Trophoblast cell (in vitro differentiated cells and primary cell): ENCODE measurements around the gene SERPINB12.

Source experiments
- DNase-seq, 2 donors: peaks; one replicate each; pipeline ENCODE4 v3.0.0-alpha.2; 2016
- H2AFZ ChIP-seq: 2 replicates; pipeline ENCODE4 v1.6.1; 2013; ENCODE audit warnings: low read length, moderate library complexity, mild to moderate bottlenecking; ENCODE audit not compliant: insufficient read depth, poor library complexity
- H2AK5ac ChIP-seq: 2 replicates; pipeline ENCODE4 v1.6.1; 2013; ENCODE audit warnings: mild to moderate bottlenecking, low read length
- H2BK120ac ChIP-seq: 2 replicates; pipeline ENCODE4 v1.6.1; 2013; ENCODE audit warnings: low read length, mild to moderate bottlenecking, moderate library complexity; ENCODE audit not compliant: insufficient read depth, poor library complexity
- H2BK12ac ChIP-seq: 2 replicates; pipeline ENCODE4 v1.6.1; 2013; ENCODE audit warnings: mild to moderate bottlenecking, low read length, moderate library complexity
- H2BK5ac ChIP-seq: 2 replicates; pipeline ENCODE4 v1.6.1; 2013; ENCODE audit warnings: low read length, low read depth, moderate library complexity, mild to moderate bottlenecking; ENCODE audit not compliant: poor library complexity
- H3K14ac ChIP-seq: 2 replicates; pipeline ENCODE4 v1.6.1; 2013; ENCODE audit warnings: mild to moderate bottlenecking, low read length
- H3K18ac ChIP-seq: 2 replicates; pipeline ENCODE4 v1.6.1; 2013; ENCODE audit warnings: mild to moderate bottlenecking, low read length
- H3K23ac ChIP-seq: 2 replicates; pipeline ENCODE4 v1.6.1; 2013; ENCODE audit warnings: low read length
- H3K27ac ChIP-seq: 2 replicates; pipeline ENCODE4 v1.5.1; 2013; ENCODE audit warnings: low read depth, mild to moderate bottlenecking, inconsistent platforms, low read length, moderate library complexity
- H3K27me3 ChIP-seq: 2 replicates; pipeline ENCODE4 v1.6.1; 2013; ENCODE audit warnings: inconsistent platforms, mild to moderate bottlenecking, low read length, moderate library complexity; ENCODE audit not compliant: insufficient read depth
- H3K36me3 ChIP-seq, 2 experiments: 1 replicate in 1 of 2; 2 replicates in 1 of 2; pipeline ENCODE4 v1.6.1; 2013; ENCODE audit warnings: low read length in 2 of 2, mild to moderate bottlenecking in 2 of 2, moderate library complexity in 1 of 2; ENCODE audit not compliant: insufficient read depth in 2 of 2, control insufficient read depth in 1 of 2
- H3K4ac ChIP-seq: 2 replicates; pipeline ENCODE4 v1.6.1; 2013; ENCODE audit warnings: low read depth, mild to moderate bottlenecking, low read length, moderate library complexity
- H3K4me1 ChIP-seq, 2 experiments: 1 replicate in 1 of 2; 2 replicates in 1 of 2; pipeline ENCODE4 v1.6.1; 2013; ENCODE audit warnings: low read length in 2 of 2, mild to moderate bottlenecking in 2 of 2, moderate library complexity in 1 of 2; ENCODE audit not compliant: insufficient read depth in 2 of 2, control insufficient read depth in 1 of 2
- H3K4me2 ChIP-seq: 2 replicates; pipeline ENCODE4 v1.6.1; 2013; ENCODE audit warnings: inconsistent platforms, mild to moderate bottlenecking, low read length, moderate library complexity
- H3K4me3 ChIP-seq: 2 replicates; pipeline ENCODE4 v1.5.1; 2013; ENCODE audit warnings: mild to moderate bottlenecking, low read depth, low read length, inconsistent platforms
- H3K79me1 ChIP-seq: one replicate; pipeline ENCODE4 v1.6.1; 2013; ENCODE audit warnings: low read length
- H3K79me2 ChIP-seq: 2 replicates; pipeline ENCODE4 v1.6.1; 2013; ENCODE audit warnings: low read length, mild to moderate bottlenecking; ENCODE audit not compliant: control insufficient read depth, insufficient read depth, poor library complexity
- H3K9ac ChIP-seq: 2 replicates; pipeline ENCODE4 v1.6.1; 2013; ENCODE audit warnings: mild to moderate bottlenecking, low read length
- H3K9me3 ChIP-seq: 2 replicates; pipeline ENCODE4 v1.6.1; 2013; ENCODE audit warnings: low read depth, mild to moderate bottlenecking, control low read depth, inconsistent platforms, low read length; ENCODE audit not compliant: insufficient read depth
- H4K12ac ChIP-seq: 2 replicates; pipeline ENCODE4 v1.6.1; 2013; ENCODE audit warnings: low read depth, mild to moderate bottlenecking, low read length, moderate library complexity
- H4K8ac ChIP-seq: 2 replicates; pipeline ENCODE4 v1.6.1; 2013; ENCODE audit warnings: low read depth, mild to moderate bottlenecking, low read length, moderate library complexity
- H4K91ac ChIP-seq: one replicate; pipeline ENCODE4 v1.6.1; 2013; ENCODE audit warnings: low read depth, mild to moderate bottlenecking, low read length, moderate library complexity
- WGBS: extraction: QIAGEN DNeasy Blood & Tissue Kit; methylation state at CpG from one replicate; pipeline ENCODE4 v1.1.7; 2013; ENCODE audit warnings: missing lambda C conversion rate; ENCODE audit not compliant: insufficient read length, insufficient coverage; ENCODE audit errors: extremely low coverage; 5-methylcytosine and 5-hydroxymethylcytosine counted together

Gene SERPINB12

DNA sequence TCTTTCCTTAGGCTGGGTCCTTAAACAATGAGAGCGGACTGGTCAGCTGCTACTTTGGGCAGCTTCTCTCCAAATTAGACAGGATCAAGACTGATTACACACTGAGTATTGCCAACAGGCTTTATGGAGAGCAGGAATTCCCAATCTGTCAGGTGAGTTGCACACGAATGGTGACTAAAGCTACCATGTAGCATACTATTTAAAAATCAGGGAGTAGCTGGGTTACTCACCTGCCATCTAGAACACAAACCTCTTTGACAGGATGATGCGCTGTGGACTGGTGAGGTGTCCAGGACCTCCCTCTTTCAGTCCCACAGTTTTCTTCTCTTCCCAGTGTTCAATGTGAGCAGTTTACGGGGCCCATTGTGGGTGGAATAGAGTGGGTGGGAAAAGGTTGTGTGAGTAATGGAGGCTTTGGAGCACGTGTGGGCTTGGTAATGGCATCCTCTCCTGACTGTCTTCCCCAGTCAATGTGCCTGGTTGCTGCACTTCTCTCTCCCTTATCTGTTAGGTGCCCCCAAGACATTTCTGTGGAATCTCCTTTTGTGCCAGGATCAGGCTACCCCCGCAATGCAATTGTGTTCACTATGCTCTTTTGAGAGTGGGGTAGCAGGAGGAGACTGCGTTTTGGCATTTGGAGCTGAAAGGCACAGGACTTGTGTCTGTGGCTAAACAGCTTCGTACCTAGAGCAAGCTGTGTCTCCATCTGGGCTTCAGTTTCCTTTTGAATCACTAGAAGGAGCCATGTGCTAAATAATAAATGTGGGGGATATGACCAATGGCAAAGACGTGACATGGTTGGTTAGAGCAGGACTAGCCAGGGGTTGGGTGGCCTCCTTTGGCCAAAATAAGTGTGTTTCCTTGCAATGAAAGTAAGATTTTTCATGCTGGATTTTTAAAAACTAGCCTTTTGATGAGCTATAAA, 17.7 kb downstream of the SERPINB12 start:
- WGBS = no CpG with 5 or more reads among the region's 9 CpGs
- no peak overlapping the region for H4K91ac ChIP-seq
- no peak for DNase-seq
- no peak overlapping the region for H3K23ac ChIP-seq
- no peak overlapping the region for H3K27ac ChIP-seq
- H3K9ac ChIP-seq = no peak overlapping the region
- H2AK5ac ChIP-seq = no peak overlapping the region
- no peak overlapping the region for H2BK5ac ChIP-seq
- no peak overlapping the region for H3K4ac ChIP-seq
- no peaks in the 10 kb centered on the region for H3K4me1 ChIP-seq
- no peaks in the 10 kb centered on the region for H3K36me3 ChIP-seq
- H3K79me2 ChIP-seq = no peaks in the 10 kb centered on the region
- no peaks in the 10 kb centered on the region for H3K79me1 ChIP-seq
- H3K4me2 ChIP-seq = no peak overlapping the region
- no peak overlapping the region for H3K4me3 ChIP-seq
- no peak overlapping the region for H2BK120ac ChIP-seq
- no peak overlapping the region for H2AFZ ChIP-seq
- H3K9me3 ChIP-seq = no peaks in the 10 kb centered on the region
- H3K14ac ChIP-seq = no peak overlapping the region
- H3K18ac ChIP-seq = no peak overlapping the region
- H4K8ac ChIP-seq = no peak overlapping the region
- no peak overlapping the region for H4K12ac ChIP-seq
- H2BK12ac ChIP-seq = no peak overlapping the region
- H3K27me3 ChIP-seq = no peaks in the 10 kb centered on the region

GRCh38 chr18:63562284-63562683, 20.1 kb downstream of the SERPINB12 start:
- no peak overlapping the region for H3K14ac ChIP-seq
- H4K91ac ChIP-seq = no peak overlapping the region
- no peak overlapping the region for H2BK120ac ChIP-seq
- no peak overlapping the region for H3K4me2 ChIP-seq
- no peaks in the 10 kb centered on the region for H3K9me3 ChIP-seq
- no peak overlapping the region for H3K4ac ChIP-seq
- no peak overlapping the region for H3K9ac ChIP-seq
- no peaks in the 10 kb centered on the region for H3K36me3 ChIP-seq
- H2AFZ ChIP-seq = no peak overlapping the region
- no peak overlapping the region for H2BK5ac ChIP-seq
- no peaks in the 10 kb centered on the region for H3K79me2 ChIP-seq
- H3K23ac ChIP-seq = no peak overlapping the region
- DNase-seq = no peak
- no peaks in the 10 kb centered on the region for H3K79me1 ChIP-seq
- H4K12ac ChIP-seq = no peak overlapping the region
- H2AK5ac ChIP-seq = no peak overlapping the region
- no peak overlapping the region for H4K8ac ChIP-seq
- WGBS = no CpG with 5 or more reads among the region's 4 CpGs
- no peaks in the 10 kb centered on the region for H3K27me3 ChIP-seq
- no peaks in the 10 kb centered on the region for H3K4me1 ChIP-seq
- H3K4me3 ChIP-seq = no peak overlapping the region
- no peak overlapping the region for H2BK12ac ChIP-seq
- H3K18ac ChIP-seq = no peak overlapping the region
- H3K27ac ChIP-seq = no peak overlapping the region

DNA sequence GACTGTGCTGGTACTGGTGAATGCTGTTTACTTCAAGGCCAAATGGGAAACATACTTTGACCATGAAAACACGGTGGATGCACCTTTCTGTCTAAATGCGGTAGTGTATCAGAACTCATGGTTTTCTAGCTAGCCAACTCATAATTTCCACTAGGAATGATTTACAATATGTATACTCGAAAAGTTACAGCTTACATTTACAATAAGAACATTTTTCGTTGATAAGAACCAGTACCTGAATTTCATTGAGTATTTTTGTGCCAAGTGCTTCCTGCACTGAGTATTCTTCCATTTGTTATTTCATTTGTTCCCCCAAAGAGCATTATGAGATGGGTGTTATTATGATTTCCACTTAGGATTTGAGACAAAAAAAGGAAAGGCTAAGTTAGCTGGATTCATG, 21.9 kb downstream of the SERPINB12 start:
- H3K23ac ChIP-seq = no peak overlapping the region
- no peak overlapping the region for H2BK5ac ChIP-seq
- no peaks in the 10 kb centered on the region for H3K4me1 ChIP-seq
- no peak overlapping the region for H2AFZ ChIP-seq
- no peaks in the 10 kb centered on the region for H3K79me2 ChIP-seq
- no peak for DNase-seq
- H4K12ac ChIP-seq = no peak overlapping the region
- no peak overlapping the region for H3K4ac ChIP-seq
- no peak overlapping the region for H4K8ac ChIP-seq
- H3K4me3 ChIP-seq = no peak overlapping the region
- H3K27me3 ChIP-seq = no peaks in the 10 kb centered on the region
- H3K79me1 ChIP-seq = no peaks in the 10 kb centered on the region
- H3K36me3 ChIP-seq = no peaks in the 10 kb centered on the region
- no peak overlapping the region for H3K14ac ChIP-seq
- no peak overlapping the region for H2AK5ac ChIP-seq
- no peak overlapping the region for H2BK120ac ChIP-seq
- peaks cover 1% of the 10 kb centered on the region for H3K9me3 ChIP-seq
- no peak overlapping the region for H4K91ac ChIP-seq
- H3K27ac ChIP-seq = no peak overlapping the region
- no peak overlapping the region for H3K18ac ChIP-seq
- no peak overlapping the region for H3K9ac ChIP-seq
- no peak overlapping the region for H3K4me2 ChIP-seq
- no CpG with 5 or more reads among the region's 4 CpGs for WGBS
- H2BK12ac ChIP-seq = no peak overlapping the region

- Histone ChIP-seq H3K9ac (no peak overlapping the region), H2BK5ac (no peak overlapping the region), H3K27ac (no peak overlapping the region), H4K8ac (no peak overlapping the region), H4K91ac (no peak overlapping the region), H3K36me3 (no peaks in the 10 kb centered on the region), H3K4ac (no peak overlapping the region), H3K14ac (no peak overlapping the region), H3K4me1 (no peaks in the 10 kb centered on the region), H2AK5ac (no peak overlapping the region), H3K4me2 (no peak overlapping the region), H3K23ac (no peak overlapping the region), H3K79me2 (no peaks in the 10 kb centered on the region), H2AFZ (no peak overlapping the region), H3K18ac (no peak overlapping the region), H2BK120ac (no peak overlapping the region), H3K9me3 (peaks cover 1% of the 10 kb centered on the region), H3K79me1 (no peaks in the 10 kb centered on the region), H3K4me3 (no peak overlapping the region), H4K12ac (no peak overlapping the region), H3K27me3 (no peaks in the 10 kb centered on the region), H2BK12ac (no peak overlapping the region)
- no CpG with 5 or more reads among the region's 1 CpG for WGBS
- DNase-seq = no peak
Observed at GRCh38 chr18:63564561-63564960, 22.4 kb downstream of the SERPINB12 start.
